GM10248 (cell line): ENCODE data around the gene KLRC4.
"Not testable (repeated sequence)": the region's sequence is repeated elsewhere in the genome, so short reads cannot be mapped to it uniquely, and the experiment has no call there.

Source experiments
- CTCF ChIA-PET: fragments of 300-600 bp; sonication (Branson Sonifier 250); formaldehyde crosslinking; extraction: SDS; loops from one replicate; lab custom pipeline; 2021; ENCODE audit warnings: antibody characterized with exemption; lab: Yijun Ruan, JAX
- POLR2A ChIA-PET: fragments of 350-650 bp; sonication (Branson Sonifier 250); formaldehyde crosslinking; extraction: SDS; loops from one replicate; lab custom pipeline; 2020; ENCODE audit warnings: antibody characterized with exemption; lab: Yijun Ruan, JAX
- DNase-seq: peaks from one replicate; pipeline ENCODE4 v3.0.0; 2012; ENCODE audit errors: extremely low spot score
- TF ChIP-seq, protein P1 (sequence below): IDR thresholded peaks from 2 replicates; pipeline ENCODE4 v1.5.1; 2012; ENCODE audit warnings: mild to moderate bottlenecking, low read depth; ENCODE audit errors: extremely low read depth, missing control alignments, control extremely low read depth

Gene KLRC4

DNA sequence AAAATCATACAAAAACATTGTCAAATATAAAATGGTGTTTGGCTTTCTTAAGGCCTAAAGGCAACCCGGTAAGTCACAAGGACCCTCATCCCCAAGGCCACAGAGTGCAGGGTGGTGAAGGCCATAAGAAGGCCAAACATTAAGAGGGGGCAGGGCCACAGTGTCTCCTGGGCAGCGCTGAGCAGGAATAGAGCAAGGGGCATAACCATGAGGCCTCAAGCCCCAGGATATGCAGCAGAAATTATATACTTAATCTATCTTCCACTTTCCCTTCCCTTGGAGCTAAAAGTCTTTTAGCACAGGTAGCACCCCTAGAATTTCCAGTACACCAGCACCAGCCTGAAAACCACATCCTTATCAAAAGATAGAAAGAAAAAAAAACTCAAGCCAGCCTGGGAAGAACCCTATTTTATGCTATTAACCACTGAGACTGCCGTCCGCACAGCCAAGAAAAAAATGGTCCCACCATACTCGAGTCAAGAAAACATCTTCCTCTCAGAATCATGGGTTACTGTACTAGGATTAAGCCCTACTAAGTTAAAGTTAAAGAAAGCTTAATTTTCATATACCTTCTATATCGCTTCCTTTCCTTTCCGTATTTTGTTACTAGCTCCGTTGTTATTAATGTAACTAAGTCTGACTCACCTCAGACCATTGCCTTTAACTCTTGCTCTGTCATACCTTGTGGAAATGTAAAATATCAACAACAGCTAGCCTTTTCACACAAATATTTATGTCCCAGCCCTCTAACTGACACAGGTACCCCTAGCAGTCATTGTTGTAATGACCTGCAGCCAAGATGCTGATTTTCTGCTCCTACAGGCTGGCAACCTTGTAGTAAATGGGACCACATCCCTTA is 39.8 kb downstream of the KLRC4 start:
- ChIA-PET POLR2A (no interaction called here), CTCF (no interaction called here)
- no peak for DNase-seq
- TF ChIP-seq, protein P1, sequence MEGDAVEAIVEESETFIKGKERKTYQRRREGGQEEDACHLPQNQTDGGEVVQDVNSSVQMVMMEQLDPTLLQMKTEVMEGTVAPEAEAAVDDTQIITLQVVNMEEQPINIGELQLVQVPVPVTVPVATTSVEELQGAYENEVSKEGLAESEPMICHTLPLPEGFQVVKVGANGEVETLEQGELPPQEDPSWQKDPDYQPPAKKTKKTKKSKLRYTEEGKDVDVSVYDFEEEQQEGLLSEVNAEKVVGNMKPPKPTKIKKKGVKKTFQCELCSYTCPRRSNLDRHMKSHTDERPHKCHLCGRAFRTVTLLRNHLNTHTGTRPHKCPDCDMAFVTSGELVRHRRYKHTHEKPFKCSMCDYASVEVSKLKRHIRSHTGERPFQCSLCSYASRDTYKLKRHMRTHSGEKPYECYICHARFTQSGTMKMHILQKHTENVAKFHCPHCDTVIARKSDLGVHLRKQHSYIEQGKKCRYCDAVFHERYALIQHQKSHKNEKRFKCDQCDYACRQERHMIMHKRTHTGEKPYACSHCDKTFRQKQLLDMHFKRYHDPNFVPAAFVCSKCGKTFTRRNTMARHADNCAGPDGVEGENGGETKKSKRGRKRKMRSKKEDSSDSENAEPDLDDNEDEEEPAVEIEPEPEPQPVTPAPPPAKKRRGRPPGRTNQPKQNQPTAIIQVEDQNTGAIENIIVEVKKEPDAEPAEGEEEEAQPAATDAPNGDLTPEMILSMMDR, result no peak

DNA sequence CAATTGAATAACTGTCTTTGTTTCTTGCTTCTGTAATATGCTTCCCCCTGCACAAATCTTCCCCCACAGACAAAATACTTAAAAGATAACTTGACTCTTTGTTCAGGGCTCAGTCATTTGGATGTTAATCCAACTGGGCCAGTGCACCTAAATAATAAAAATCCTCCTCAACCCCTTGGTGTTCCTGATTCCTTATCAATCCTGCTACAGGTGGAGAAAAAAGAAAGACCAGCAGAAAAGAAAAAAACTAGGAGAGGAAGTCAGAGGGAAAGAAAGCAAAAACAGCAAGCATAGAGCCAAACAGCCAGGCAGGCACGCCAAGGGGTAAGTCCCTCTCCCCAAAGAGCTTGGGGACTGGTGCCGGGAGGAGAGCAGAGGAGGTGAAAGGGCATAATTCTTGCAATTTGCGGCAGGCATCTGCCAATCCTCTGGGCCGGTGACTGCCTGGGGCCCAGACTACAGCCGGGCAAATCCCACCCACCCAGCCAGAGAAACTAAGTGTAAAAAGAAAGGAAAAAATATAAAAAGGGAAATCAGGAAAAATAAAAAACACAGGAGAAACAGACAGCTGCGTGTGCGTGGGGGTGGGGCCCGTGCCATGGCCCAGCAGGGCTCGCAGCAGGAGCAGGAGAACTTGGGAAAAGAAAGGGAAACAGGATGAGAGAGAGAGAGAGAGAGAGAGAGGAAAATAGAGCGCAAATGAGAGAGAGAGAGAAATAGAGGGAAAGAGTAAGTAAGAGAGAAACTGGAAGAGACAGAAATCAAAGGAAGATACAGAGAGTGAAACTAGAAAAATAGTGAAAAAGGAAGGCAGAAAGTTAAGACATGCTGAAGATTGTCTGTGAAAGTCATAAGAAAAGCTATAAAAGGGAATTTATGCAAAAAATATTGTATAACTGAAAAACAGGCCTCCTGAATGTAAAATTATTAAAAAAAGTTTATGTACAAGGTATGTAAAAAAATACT is 41.1 kb downstream of the KLRC4 start:
- ChIA-PET POLR2A (no interaction called here), CTCF (no interaction called here)
- TF ChIP-seq, protein P1, result no peak
- DNase-seq, result no peak

DNA sequence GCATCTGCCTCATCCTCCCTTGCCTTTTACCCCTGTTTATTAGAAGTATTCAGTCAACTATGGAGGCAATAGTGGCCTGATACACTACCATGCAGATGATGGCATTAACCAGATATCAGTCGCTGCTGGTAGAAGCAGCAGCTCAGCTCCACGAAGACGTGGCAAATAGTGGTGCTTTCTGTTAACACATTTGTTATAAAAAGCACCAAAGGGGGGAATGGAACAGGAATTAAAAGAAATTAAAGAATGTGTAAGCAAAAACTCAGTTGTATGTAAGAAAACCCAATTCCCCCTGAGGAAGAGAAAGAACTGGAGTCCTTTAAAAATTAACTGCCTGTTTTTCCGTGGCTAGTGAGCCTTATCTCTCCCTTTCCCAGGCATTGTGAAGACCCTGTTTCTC is 41.8 kb downstream of the KLRC4 start:
- POLR2A ChIA-PET, DNase-seq: not testable (repeated sequence)
- CTCF ChIA-PET, result interaction anchor here (2.8 kb wide), 1 partner anchor 43 kb away, joined by 9 read pairs; no protein-coding TSS in a partner anchor

DNA sequence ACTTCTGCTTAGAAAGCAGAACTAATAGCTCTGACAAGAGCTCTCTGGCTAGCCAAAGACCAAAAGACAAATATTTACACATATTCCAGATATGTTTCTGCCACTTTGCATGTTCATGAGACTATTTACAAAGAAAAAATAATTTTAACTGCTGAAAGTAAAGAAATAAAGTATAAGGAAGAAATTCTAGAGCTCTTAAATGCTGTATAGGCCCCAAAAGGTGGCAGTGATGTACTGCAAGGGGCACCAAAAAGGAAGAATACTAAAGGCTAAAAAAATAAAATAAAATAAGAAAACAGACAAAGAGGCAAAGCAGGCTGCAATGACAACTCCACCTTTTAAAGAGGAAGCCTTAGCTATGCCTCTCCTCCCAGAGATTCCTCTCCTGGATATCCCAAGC is 42.7 kb downstream of the KLRC4 start:
- TF ChIP-seq, protein P1, result no peak
- DNase-seq, result no peak
- ChIA-PET POLR2A (interaction anchor here (0.7 kb wide), 1 partner anchor 155 kb away, joined by 3 read pairs; no protein-coding TSS in a partner anchor), CTCF (interaction anchor here (0.8 to 2.8 kb wide), 7 partner anchors 19 to 616 kb away, joined by 3 to 9 read pairs (median 4); no protein-coding TSS in a partner anchor)

DNA sequence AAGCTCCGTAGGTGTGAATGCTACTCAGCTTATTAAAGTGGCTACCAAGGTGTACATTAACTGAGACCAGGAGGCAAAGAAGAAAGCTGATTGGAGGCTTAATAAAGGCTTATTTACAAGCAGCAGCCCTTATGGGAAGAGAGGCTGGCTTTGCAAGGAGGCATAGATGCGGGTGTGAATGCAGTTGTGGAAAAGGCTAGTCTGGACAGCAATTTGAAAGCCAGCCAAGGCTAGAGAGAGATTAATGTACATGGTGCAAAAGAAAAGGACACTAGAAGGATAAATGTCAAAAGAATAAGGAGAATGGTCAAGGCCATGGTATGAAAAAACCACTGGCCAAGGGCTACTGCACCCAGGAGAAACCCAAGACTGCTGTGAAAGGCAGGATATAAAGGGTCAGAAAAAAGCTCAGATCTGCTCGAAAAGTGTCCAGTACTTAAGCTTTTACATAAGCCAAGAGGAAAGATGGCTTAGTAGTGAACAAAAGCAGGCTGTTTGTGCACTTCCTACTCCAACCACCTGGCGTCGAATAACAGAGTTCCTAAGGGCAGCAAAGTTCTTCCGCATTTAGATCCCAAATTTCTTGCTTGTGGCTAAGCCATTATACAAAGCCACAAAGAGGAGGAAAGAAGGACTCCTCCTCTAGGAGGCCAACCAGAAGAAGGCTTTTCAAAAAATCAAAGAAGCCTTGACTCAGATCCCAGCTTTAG is 43.7 kb downstream of the KLRC4 start:
- DNase-seq, result no peak
- ChIA-PET POLR2A (interaction anchor here (0.7 kb wide), 1 partner anchor 156 kb away, joined by 3 read pairs; no protein-coding TSS in a partner anchor), CTCF (interaction anchor here (0.8 to 2.9 kb wide), 10 partner anchors 20 to 615 kb away, joined by 3 to 9 read pairs (median 4); no protein-coding TSS in a partner anchor)

More for the DNA sequence above, 43.7 kb downstream of the KLRC4 start:
- TF ChIP-seq, protein P1, result no peak
